Activated gamma-delta T cell treated with Interleukin-2 at 50 U/mL for 16 hours (primary cell): ENCODE data around the gene CAPG.
A peak's percentile ranks its signal among the peaks of the same experiment; 100 is the strongest.

ENCODE experiments used
- DNase-seq: peaks from one replicate; pipeline ENCODE4 v3.0.0-alpha.2; 2020

CAPG gene

GRCh38 chr2:85354286-85355072 is 55.7 kb downstream of the CAPG start, which contains the start of the genes ELMOD3 and RETSAT:
ELMOD3 (plus strand) TSS chr2:85354769; CDS start chr2:85357199, 2,430 bp downstream.
RETSAT (minus strand) TSS chr2:85354528; CDS start chr2:85354507, 21 bp downstream.
- peak; percentile 97 for DNase-seq

- DNase-seq, result no peak
Observed at GRCh38 chr2:85353876-85354285, 56.3 kb downstream of the CAPG start.

GRCh38 chr2:85347599-85347998 is 62.6 kb downstream of the CAPG start:
- no peak for DNase-seq
